DOHH2 (cell line): Measurements from ENCODE around the gene RASGEF1C.
A peak's percentile ranks its signal among the peaks of the same experiment; 100 is the strongest.
"Not testable (repeated sequence)": the region's sequence is repeated elsewhere in the genome, so short reads cannot be mapped to it uniquely, and the experiment has no call there.

Source experiments
- H3F3A ChIP-seq: fragments of 200-600 bp; sonication (generic), shearing (Covaris generic); 2 replicates; pipeline ENCODE4 v1.6.0; 2016; ENCODE audit warnings: antibody characterized with exemption, mild to moderate bottlenecking; ENCODE audit not compliant: control insufficient read depth, insufficient read depth
- H3K27ac ChIP-seq: fragments of 200-600 bp; sonication (generic); 2 replicates; pipeline ENCODE4 v1.5.1; 2014; ENCODE audit warnings: low read depth, mild to moderate bottlenecking, low read length, moderate library complexity
- H3K27me3 ChIP-seq: fragments of 200-600 bp; sonication (generic); 2 replicates; pipeline ENCODE4 v1.6.1; 2014; ENCODE audit warnings: mild to moderate bottlenecking, low read length, mixed read lengths; ENCODE audit not compliant: control insufficient read depth
- H3K36me3 ChIP-seq: fragments of 200-600 bp; sonication (generic); 2 replicates; pipeline ENCODE4 v1.6.1; 2014; ENCODE audit warnings: mild to moderate bottlenecking, low read length, moderate library complexity, mixed read lengths; ENCODE audit not compliant: control insufficient read depth
- H3K4me1 ChIP-seq: fragments of 200-600 bp; sonication (generic); 2 replicates; pipeline ENCODE4 v1.6.1; 2014; ENCODE audit warnings: mild to moderate bottlenecking, low read length, mixed read lengths; ENCODE audit not compliant: control insufficient read depth
- H3K4me2 ChIP-seq: fragments of 200-600 bp; sonication (generic); 2 replicates; pipeline ENCODE4 v1.6.0; 2014; ENCODE audit warnings: mild to moderate bottlenecking, low read length, moderate library complexity
- H3K4me3 ChIP-seq: fragments of 200-600 bp; sonication (generic); 2 replicates; pipeline ENCODE4 v1.5.1; 2014; ENCODE audit warnings: mild to moderate bottlenecking, low read length, mixed read lengths
- H3K79me2 ChIP-seq: fragments of 200-600 bp; sonication (generic); 2 replicates; pipeline ENCODE4 v1.6.1; 2014; ENCODE audit warnings: mild to moderate bottlenecking, low read length, mixed read lengths; ENCODE audit not compliant: control insufficient read depth
- H3K9me2 ChIP-seq: fragments of 200-600 bp; sonication (generic); replicated peaks from 2 replicates; pipeline ENCODE4 v1.6.1; 2014; ENCODE audit warnings: mild to moderate bottlenecking, low read length, mixed read lengths; ENCODE audit not compliant: control insufficient read depth
- H3K9me3 ChIP-seq: fragments of 200-600 bp; sonication (generic); 2 replicates; pipeline ENCODE4 v1.6.1; 2014; ENCODE audit warnings: antibody characterized with exemption, low read length, mixed read lengths; ENCODE audit not compliant: control insufficient read depth, insufficient read depth
- H4K20me1 ChIP-seq: fragments of 200-600 bp; sonication (generic); 2 replicates; pipeline ENCODE4 v1.6.0; 2014; ENCODE audit warnings: low read depth, mild to moderate bottlenecking, antibody characterized with exemption, low read length, moderate library complexity; ENCODE audit not compliant: control insufficient read depth, insufficient read depth
- EZH2phosphoT487 ChIP-seq: fragments of 200-600 bp; sonication (generic); IDR thresholded peaks from 2 replicates; pipeline ENCODE4 v1.6.1; 2017; ENCODE audit warnings: borderline replicate concordance, mild to moderate bottlenecking, antibody characterized with exemption, low read length, moderate library complexity, mixed read lengths
- TF ChIP-seq, protein P1 (sequence below): fragments of 200-600 bp; sonication (generic); IDR thresholded peaks from one replicate; pipeline ENCODE4 v1.5.1; 2014; ENCODE audit warnings: antibody characterized with exemption, mild to moderate bottlenecking, low read depth, low read length; ENCODE audit not compliant: poor library complexity, severe bottlenecking

The RASGEF1C gene

DNA sequence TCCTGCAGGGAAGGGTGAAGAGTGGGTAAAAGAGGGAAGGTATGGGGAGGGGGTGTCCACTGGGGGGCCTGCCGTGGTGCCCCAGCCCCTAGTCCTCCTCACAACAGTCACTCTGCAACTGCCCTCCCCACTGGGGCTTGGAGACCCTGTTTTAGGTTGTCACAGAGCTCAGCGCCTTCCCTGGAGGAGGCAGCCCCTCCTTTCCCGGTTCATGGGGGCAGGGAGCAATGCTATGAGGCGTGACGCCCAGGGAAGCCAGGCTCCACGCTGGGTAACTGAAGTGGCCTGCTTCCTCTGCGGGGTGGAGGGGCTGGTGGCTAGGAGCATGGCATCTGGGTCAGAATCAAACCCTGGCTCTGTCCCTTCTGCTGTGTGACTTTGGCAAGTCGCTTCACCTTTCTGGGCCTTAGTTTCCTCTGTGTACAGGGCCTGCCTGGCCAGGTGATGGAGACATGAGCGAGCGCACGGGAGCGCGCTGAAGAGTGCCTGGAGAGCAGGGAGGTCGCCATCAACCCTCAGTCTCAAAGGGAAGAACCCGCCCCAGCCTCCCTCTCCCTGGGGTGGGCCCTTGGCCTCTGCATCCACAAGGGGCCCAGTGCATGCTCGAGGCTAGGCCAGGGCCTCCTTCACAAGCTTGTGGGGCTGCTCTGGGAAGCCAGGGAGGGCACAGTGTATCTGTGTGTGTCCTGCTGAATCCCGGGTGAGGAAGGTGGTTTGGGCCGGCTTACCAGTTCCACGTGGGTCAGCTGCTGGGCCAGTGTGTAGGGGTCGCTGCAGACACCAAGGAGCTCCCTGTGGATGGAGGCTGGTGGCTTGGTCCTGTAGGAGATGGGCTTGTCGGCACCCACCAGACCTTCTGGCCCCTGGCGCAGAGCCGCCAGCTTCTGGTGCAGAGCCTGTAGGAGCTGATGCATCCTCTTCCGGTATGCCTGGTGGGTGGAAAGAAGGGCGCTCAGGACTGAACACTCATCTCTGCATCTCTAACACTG lies 81.0 kb downstream of the RASGEF1C start:
- Histone ChIP-seq H3K36me3 (no peaks in the 10 kb centered on the region), H3K4me3 (no peak overlapping the region), H3K79me2 (no peaks in the 10 kb centered on the region), H3F3A (no peaks in the 10 kb centered on the region), H3K4me2 (no peak overlapping the region), H3K4me1 (no peaks in the 10 kb centered on the region), H3K27ac (no peak overlapping the region), H3K9me3 (no peaks in the 10 kb centered on the region), H3K27me3 (no peaks in the 10 kb centered on the region), H4K20me1 (no peaks in the 10 kb centered on the region), H3K9me2 (no peaks in the 10 kb centered on the region)
- TF ChIP-seq, protein P1, sequence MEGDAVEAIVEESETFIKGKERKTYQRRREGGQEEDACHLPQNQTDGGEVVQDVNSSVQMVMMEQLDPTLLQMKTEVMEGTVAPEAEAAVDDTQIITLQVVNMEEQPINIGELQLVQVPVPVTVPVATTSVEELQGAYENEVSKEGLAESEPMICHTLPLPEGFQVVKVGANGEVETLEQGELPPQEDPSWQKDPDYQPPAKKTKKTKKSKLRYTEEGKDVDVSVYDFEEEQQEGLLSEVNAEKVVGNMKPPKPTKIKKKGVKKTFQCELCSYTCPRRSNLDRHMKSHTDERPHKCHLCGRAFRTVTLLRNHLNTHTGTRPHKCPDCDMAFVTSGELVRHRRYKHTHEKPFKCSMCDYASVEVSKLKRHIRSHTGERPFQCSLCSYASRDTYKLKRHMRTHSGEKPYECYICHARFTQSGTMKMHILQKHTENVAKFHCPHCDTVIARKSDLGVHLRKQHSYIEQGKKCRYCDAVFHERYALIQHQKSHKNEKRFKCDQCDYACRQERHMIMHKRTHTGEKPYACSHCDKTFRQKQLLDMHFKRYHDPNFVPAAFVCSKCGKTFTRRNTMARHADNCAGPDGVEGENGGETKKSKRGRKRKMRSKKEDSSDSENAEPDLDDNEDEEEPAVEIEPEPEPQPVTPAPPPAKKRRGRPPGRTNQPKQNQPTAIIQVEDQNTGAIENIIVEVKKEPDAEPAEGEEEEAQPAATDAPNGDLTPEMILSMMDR = no peak
- no peak for TF ChIP-seq EZH2phosphoT487

DNA sequence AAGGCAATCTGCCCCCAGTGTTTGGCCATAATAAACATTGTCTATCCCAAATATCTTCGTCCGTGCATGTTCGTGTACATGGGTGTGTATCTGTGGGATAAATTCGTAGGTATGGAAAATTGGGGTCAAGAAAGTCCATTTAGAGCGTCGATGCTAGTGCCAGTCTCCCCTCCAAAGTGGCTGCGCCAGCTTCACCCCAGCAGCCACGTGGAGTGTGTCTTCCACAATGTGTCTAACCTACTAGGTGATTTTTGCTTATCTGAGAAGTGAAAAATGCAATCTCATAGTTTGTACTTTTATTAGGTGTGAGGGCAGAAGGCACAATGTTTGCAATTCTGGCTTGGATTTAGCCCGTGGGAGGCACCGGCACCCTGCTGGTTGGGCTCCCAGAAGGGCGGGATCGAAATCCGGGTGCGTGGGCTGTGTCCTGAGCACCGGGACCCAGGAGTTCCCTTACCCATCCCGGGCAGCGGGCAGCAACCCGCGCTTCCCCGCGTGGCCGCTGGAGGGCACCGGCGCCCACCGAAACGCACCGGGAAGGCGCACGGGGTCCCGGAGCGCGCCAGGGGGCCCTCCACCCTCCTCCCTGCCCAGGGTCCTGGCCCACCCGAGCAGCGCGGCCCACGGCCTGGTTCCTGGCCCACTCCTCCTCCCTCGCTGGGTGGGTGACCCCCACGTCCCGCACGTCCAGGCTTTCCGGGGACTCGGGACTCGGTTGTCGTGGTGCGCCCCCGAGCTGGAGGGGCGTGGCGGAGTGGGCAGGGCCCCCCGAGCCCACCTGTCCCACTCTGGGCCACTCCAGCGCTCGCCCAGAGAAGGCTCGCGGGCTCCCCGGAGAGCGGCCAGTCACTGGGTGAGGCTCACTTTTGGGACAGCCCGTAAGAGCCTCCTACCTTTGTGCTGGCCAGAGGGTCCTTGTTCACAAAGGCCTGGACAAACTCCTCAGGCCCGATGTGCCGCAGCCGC lies 82.0 kb downstream of the RASGEF1C start:
- no peaks in the 10 kb centered on the region for H4K20me1 ChIP-seq
- no peak overlapping the region for H3K27ac ChIP-seq
- no peaks in the 10 kb centered on the region for H3K9me2 ChIP-seq
- H3K79me2 ChIP-seq = no peaks in the 10 kb centered on the region
- no peak overlapping the region for H3K4me3 ChIP-seq
- no peak for TF ChIP-seq EZH2phosphoT487
- TF ChIP-seq, protein P1 = peak; percentile 83
- no peaks in the 10 kb centered on the region for H3K27me3 ChIP-seq
- no peaks in the 10 kb centered on the region for H3K9me3 ChIP-seq
- H3K36me3 ChIP-seq = no peaks in the 10 kb centered on the region
- no peaks in the 10 kb centered on the region for H3F3A ChIP-seq
- no peak overlapping the region for H3K4me2 ChIP-seq
- no peaks in the 10 kb centered on the region for H3K4me1 ChIP-seq

DNA sequence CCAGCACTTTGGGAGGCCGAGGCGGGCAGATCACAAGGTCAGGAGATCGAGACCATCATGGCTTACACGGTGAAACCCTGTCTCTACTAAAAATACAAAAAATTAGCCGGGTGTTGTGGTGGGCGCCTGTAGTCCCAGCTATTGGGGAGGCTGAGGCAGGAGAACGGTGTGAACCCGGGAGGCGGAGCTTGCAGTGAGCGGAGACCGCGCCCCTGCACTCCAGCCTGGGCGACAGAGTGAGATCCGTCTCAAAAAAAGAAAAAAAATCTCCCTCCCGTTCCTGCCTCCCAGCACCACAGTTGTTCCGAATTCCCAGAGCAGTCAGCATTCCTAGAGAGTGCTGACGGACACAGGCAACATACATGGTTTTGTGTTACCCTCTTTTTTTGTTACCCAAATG lies 82.9 kb downstream of the RASGEF1C start:
- not testable (repeated sequence) for H3K9me3 ChIP-seq, H3K9me2 ChIP-seq, H3F3A ChIP-seq, H3K27ac ChIP-seq, H3K4me2 ChIP-seq, H3K4me3 ChIP-seq, H3K4me1 ChIP-seq, H3K79me2 ChIP-seq, H3K36me3 ChIP-seq, H3K27me3 ChIP-seq, H4K20me1 ChIP-seq

DNA sequence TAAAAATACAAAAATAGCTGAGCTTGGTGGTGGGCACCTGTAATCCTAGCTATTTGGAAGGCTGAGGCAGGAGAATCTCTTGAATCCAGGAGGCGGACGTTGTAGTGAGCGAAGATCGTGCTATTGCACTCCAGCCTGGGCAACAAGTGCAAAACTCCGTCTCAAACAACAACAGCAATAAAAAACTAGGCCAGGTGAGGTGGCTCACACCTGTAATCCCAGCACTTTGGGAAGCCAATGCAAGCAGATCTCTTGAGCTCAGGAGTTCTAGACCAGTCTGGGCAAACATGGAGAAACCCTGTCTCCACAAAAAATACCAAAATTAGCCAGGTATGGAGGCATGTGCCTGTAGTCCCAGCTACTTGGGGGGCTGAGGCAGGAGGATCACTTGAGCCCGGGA lies 84.3 kb downstream of the RASGEF1C start:
- not testable (repeated sequence) for H4K20me1 ChIP-seq, H3K27me3 ChIP-seq, H3K9me3 ChIP-seq, H3K4me2 ChIP-seq, H3K79me2 ChIP-seq, H3K4me1 ChIP-seq, H3F3A ChIP-seq, H3K36me3 ChIP-seq, H3K27ac ChIP-seq, H3K9me2 ChIP-seq, H3K4me3 ChIP-seq
